ENCODE results near the gene COL7A1. TPM values are rescaled to one million over a fixed set of nuclear protein-coding genes. Genes with fewer than 3 reads are reported as not detected.

Gene COL7A1
- total and polyA plus RNA-seq, 2 of the 13 experiments (the other 11 are each of a cell fraction or from before 2014, with no cell fraction given) = 2.7 to 11.7 TPM

- TF ChIP-seq TEAD2 (CRISPR knock-in tag; IDR thresholded peaks at IDR 0.05) = no peak
- no peak for TF ChIP-seq ZNF709 (CRISPR knock-in tag; IDR thresholded peaks at IDR 0.05)
- peak; percentile 59; the same call in 1 of the 2 replicates for TF ChIP-seq MIXL1 (CRISPR knock-in tag; IDR thresholded peaks at IDR 0.05)
- TF ChIP-seq GLMP (CRISPR knock-in tag; IDR thresholded peaks at IDR 0.05; ENCODE audit: borderline replicate concordance) = no peak
- TF ChIP-seq SAP130 (CRISPR knock-in tag; IDR thresholded peaks at IDR 0.05; ENCODE audit: low read depth) = peak; percentile 82
- TF ChIP-seq GABPA (IDR thresholded peaks at IDR 0.05; ENCODE audit: low read depth, low read length) = no peak
- peak; percentile 57 for TF ChIP-seq GABPA (CRISPR knock-in tag; IDR thresholded peaks at IDR 0.05; ENCODE audit: low read depth)
- TF ChIP-seq HMGXB3 (CRISPR knock-in tag; IDR thresholded peaks at IDR 0.05; ENCODE audit: borderline replicate concordance) = no peak
- no peak for TF ChIP-seq ZNF615 (CRISPR knock-in tag; IDR thresholded peaks at IDR 0.05; ENCODE audit: borderline replicate concordance)
- TF ChIP-seq ZNF407 (CRISPR knock-in tag; IDR thresholded peaks at IDR 0.05; ENCODE audit: not compliant biosample characterization) = no peak
- no peak for TF ChIP-seq CHD4 (IDR thresholded peaks at IDR 0.05; ENCODE audit: borderline replicate concordance, low read length)
- no peak for TF ChIP-seq ZNF549 (CRISPR knock-in tag; IDR thresholded peaks at IDR 0.05)
- TF ChIP-seq ARNT2 (CRISPR knock-in tag; IDR thresholded peaks at IDR 0.05; ENCODE audit: low read depth) = no peak
- TF ChIP-seq ZNF713 (CRISPR knock-in tag; IDR thresholded peaks at IDR 0.05) = no peak
Measured at GRCh38 chr3:48623851-48624547, 28.9 kb upstream of the COL7A1 start (continued).

Measured in HepG2 (cell line).